SHP77 (cell line): ENCODE results near the gene NLGN1.

Experiments
- DNase-seq, 2 experiments: peaks; one replicate each; lab custom pipeline; 2025; lab: John Stamatoyannopoulos, UW

NLGN1 gene

DNA sequence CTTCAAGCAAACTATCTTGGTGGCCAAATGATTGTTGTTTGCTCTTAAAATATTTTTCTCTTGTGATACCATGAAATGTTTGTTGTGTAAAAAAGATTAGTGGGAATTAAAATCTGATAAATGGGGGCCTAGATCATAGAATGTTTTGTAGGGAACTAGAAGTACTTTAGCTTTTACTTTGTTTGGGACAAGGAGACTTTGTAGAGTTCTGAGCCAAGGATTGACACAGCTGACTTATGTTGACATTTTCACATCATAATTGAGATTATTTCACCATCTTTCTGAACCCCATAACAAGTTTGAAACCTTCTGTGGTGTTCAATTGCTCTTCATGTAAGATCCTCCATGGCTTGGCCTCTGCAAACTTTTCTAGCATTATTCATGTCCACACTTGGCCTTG lies 235.4 kb downstream of the NLGN1 start:
- DNase-seq: no peak

DNA sequence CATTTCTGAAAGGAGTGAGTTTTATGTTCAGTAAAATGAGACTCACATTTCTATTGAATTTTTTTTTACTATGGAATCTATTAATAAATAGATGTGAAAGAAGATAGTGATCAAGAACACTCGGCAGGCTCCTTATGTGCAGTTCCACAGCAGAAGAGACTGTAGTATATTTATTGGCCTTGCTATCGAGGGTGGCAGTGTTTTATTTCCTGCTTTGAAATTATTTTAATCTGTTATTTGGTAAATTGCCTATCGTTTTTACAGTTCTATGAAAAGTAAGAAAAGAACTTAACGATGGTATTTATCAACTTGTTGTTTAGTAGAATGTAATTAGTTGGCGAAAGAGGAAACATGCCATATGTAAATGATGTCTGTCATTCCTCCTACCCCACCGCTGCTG lies 238.3 kb downstream of the NLGN1 start:
- DNase-seq: no peak

DNA sequence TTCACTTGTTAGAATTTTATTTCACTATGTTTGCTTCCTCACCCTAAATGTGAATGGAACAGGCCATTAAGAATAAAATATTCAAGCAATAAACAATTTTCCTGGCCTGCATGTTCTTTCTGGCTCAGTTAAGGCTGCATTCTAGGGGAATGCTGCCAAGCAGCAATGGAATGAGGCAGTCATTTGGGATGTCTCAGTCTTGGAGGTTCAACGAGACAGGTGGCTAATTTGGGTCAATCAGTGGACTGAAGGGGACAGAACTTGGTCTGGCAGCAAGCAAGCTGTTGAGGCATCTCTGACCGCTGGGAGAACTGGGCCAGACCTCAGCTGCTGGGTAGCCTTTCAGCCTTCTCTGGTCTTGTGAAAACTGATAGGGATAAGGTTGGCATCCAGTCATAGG lies 241.6 kb downstream of the NLGN1 start:
- no peak for DNase-seq

- DNase-seq: no peak
Observed at GRCh38 chr3:173641696-173642095, 244.2 kb downstream of the NLGN1 start.

GRCh38 chr3:173644086-173645082 lies 246.8 kb downstream of the NLGN1 start:
- DNase-seq: no peak

GRCh38 chr3:173650596-173650995 lies 253.1 kb downstream of the NLGN1 start:
- no peak for DNase-seq

- no peak for DNase-seq
Observed at GRCh38 chr3:173652093-173652492, 254.5 kb downstream of the NLGN1 start.

- no peak for DNase-seq
Observed at GRCh38 chr3:173653781-173654180, 256.2 kb downstream of the NLGN1 start.

GRCh38 chr3:173659972-173660371 lies 262.4 kb downstream of the NLGN1 start:
- DNase-seq: no peak

- DNase-seq: no peak
Observed at GRCh38 chr3:173660645-173661299, 263.2 kb downstream of the NLGN1 start.

DNA sequence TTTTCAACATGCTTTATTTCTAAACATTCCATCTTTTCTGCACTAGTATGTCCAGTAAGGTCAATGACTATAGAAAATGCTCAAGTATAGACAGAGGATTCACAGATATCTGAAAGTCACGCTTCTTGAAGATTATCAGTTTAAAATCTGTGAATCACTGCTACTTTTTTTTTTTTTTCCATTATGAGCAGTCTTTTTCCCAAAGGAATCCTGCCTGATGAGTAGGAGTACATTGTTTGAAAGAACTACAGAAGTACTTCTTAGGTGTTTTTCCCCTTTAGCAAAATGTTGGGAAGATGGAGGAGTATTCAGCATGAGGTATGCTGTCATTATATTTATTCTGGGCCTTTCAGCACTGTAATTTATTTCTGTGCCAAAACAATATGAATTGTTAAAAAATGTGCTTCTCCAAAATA lies 266.2 kb downstream of the NLGN1 start:
- no peak for DNase-seq

DNA sequence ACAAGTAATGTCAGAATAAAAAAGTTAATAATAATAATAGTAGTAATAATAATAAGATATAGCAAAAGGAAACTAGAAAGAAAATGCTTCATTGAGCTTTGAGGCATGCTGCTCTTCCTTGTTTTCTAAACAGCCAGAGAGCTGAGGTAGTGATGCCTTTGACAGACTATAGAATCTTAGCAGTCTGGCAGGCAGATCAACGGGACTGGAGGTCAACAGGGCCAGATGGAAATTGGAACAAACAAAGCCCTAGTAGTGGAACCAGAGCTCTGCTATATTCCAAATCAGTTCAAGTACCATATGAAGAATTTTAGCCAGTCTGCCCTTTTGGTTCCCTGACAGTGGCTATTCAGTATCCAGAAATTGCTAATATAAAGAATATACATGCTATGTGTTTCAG lies 278.6 kb downstream of the NLGN1 start:
- no peak for DNase-seq

DNA sequence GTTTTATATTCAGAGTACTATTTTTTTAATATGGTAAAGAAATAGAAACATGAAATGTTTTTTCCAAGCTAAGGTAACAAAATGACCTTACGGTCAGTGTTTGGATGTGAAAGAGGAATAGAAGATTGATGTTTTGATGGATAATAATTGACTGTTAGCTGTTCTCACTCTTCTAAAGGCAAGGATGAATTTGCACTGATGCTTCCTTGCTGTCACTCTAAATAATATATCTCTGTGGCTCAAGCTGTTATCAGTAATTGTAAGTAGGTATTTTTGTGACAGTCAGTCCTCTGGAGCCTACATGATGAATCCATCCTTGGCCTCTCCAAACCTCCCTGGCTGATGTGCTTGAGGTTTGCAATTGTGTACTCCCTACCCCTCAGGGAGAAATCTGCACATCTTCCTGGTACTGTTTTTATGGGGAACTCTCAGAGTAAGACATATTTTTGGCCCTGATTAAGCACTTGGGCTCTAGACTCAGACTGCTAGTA lies 283.7 kb downstream of the NLGN1 start:
- DNase-seq: no peak

GRCh38 chr3:173685456-173685855 lies 287.9 kb downstream of the NLGN1 start:
- no peak for DNase-seq

GRCh38 chr3:173688216-173688842 lies 290.8 kb downstream of the NLGN1 start:
- no peak for DNase-seq

DNA sequence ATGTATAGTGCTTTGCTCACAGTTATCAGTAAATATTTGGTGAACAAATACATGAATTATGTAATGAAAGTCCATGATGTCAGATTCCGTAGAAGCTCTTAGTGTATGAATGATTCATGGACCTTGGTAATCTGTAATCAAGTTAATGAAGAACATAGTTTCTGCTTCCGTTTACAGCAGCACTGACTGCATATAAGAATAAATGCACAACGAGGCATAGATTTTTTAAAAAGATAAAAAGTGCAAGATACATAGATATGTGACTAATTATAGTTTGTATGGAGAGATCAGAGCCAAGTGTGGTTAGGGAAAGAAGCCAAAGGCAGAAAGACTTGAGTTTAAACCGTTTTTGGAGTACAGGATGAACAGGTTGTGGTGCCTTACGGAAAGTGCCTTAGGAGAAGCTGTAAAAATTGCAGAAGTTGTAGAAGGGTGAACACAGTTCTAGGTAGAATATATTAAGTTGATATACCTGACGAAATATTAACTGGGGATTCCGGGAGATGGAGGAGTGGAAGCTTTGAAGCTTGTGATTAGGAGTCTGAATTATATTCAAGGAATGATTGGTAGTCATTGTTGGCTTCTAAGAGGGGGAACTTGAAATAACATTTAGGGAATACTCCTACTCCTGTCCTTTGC lies 293.1 kb downstream of the NLGN1 start:
- DNase-seq: no peak

DNA sequence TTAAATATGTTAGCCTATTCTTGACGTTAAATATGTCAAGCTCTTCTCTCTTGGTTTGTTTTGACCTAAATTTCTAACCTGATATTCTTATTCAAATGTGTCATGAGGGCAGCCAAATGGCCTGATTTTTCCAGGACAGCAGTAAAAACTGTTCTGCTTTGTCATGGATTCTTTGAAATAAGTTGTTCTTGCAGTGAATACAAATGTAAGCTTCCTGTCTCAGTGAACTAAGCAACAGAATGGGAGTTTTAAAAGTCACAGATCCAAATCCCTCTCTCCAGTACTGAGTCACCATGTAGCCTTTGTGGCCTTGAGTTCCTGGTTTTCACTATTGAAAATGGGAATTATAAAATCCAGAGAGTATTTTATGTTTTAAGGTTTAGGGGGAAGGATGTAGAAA lies 301.8 kb downstream of the NLGN1 start:
- DNase-seq: no peak

GRCh38 chr3:173700336-173700735 lies 302.8 kb downstream of the NLGN1 start:
- no peak for DNase-seq

DNA sequence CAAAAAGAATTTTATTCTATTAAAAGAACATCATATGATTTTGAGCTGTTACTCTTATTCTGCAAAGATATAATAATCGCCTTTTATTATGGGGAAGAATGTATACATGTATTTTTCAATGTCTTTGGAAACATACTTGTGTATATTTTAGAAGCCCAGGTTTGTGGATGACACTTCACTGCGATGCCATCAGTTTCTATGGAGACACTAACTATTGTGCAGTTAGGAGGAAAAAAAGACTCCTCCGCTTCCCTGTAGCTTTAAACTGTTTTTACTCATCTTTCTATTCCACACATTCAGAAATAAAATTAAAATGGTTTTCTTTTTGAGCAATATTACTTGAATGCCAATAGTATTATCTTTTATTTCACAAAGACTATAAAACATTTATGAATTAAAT lies 305.0 kb downstream of the NLGN1 start:
- no peak for DNase-seq

DNA sequence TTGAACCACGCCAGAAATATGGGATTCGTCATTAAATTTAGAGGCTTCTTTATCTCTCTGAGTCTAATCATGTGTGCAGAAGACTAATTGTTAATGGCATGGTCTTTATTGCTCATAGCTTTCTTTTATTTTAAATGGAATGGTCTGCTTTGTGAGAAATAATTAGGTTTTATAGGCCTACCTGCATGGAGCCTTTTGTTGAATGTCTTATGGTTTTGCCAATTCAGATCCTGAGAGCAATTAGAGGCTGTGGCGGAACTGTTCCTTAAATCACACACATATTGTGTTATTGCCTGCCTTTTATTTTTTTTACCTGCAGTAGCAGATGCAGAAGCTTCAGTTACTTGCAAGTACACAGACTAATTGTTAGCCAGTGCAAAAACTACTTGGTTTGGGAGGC lies 306.2 kb downstream of the NLGN1 start:
- no peak for DNase-seq

GRCh38 chr3:173706630-173707029 lies 309.1 kb downstream of the NLGN1 start:
- DNase-seq: no peak

GRCh38 chr3:173708191-173708590 lies 310.6 kb downstream of the NLGN1 start:
- DNase-seq: no peak
